ENCODE data around the gene FAM120A.

Gene FAM120A

DNA sequence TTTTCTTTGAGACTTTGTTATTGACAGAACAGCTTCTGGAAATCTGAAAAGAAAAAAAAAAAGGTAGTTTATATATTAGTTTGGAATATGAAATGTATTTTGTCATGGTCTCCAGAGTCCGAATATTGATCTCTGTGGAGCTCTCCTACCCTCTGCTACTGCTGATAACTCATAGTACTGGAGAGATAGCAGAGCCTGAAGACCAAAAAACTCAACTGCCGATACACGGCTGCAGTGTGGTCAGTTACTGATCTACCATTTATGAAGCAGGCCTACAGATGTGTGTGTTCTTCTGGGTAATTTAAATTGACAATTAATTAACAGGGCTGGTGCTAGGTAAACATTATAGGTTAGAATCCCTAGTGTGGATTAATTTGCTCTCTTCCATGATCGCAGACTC lies 3.8 kb upstream of the FAM120A start:
- H3K36me3 ChIP-seq (ENCODE audit: control insufficient read depth in 1 of 2, insufficient read depth in 2 of 2, low read length in 2 of 2) = peaks cover 10 to 26% of the 10 kb centered on the region in 2 donors
- H3K4me1 ChIP-seq (ENCODE audit: control insufficient read depth in 1 of 2, insufficient read depth in 2 of 2, low read length in 2 of 2) = peaks cover 10 to 12% of the 10 kb centered on the region in 2 donors

DNA sequence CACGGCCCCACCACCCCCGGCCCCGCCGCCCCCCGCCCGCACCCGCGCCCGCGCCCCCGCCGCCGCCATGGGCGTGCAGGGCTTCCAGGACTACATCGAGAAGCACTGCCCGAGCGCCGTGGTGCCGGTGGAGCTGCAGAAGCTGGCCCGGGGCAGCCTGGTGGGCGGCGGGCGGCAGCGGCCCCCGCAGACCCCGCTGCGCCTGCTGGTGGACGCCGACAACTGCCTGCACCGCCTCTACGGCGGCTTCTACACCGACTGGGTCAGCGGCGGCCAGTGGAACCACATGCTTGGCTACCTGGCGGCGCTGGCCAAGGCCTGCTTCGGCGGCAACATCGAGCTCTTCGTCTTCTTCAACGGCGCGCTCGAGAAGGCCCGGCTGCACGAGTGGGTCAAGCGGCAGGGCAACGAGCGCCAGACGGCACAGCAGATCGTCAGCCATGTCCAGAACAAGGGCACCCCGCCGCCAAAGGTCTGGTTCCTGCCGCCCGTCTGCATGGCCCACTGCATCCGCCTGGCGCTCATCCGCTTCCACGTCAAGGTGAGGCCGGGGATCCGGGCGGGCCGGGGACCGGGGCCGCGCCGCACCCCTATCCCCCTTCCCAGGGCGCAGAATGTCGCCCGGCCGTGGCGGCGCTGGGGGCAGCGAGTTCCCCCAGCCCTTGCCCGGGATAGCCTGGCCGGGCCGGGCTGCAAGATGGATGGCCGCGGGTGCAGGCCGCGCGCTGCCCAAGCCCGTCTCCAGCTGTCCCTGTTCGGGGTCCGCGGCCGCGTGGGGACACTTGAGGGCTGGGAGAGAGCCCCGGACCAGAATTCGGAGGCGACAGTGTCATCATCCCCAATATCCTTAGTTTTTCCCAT lies 594 bp downstream of the FAM120A start:
- H3K27me3 ChIP-seq (ENCODE audit: control insufficient read depth in 1 of 2, insufficient read depth in 2 of 2, low read length in 2 of 2) = no peaks in the 10 kb centered on the region
- H3K9ac ChIP-seq (ENCODE audit: low read depth in 1 of 2, low read length in 2 of 2) = peak overlapping the region; percentile 80 to 97
- H3K36me3 ChIP-seq (ENCODE audit: control insufficient read depth in 1 of 2, insufficient read depth in 2 of 2, low read length in 2 of 2) = peaks cover 3 to 18% of the 10 kb centered on the region in 2 donors
- peak overlapping the region; percentile 91 for H3K27ac ChIP-seq (ENCODE audit: low read depth, low read length)
- no peaks in the 10 kb centered on the region for H3K9me3 ChIP-seq (ENCODE audit: control insufficient read depth in 1 of 2, low read length in 2 of 2)
- peaks cover 36 to 40% of the 10 kb centered on the region in 2 donors for H3K4me1 ChIP-seq (ENCODE audit: control insufficient read depth in 1 of 2, insufficient read depth in 2 of 2, low read length in 2 of 2)
- peak overlapping the region; percentile 87 to 90 for H3K4me3 ChIP-seq (ENCODE audit: low read depth in 1 of 2, low read length in 2 of 2)

More for the DNA sequence above, 3.8 kb upstream of the FAM120A start:
- H3K9me3 ChIP-seq (ENCODE audit: control insufficient read depth in 1 of 2, low read length in 2 of 2) = no peaks in the 10 kb centered on the region
- no peak overlapping the region for H3K9ac ChIP-seq (ENCODE audit: low read depth in 1 of 2, low read length in 2 of 2)
- H3K27me3 ChIP-seq (ENCODE audit: control insufficient read depth in 1 of 2, insufficient read depth in 2 of 2, low read length in 2 of 2) = no peaks in the 10 kb centered on the region
- H3K4me3 ChIP-seq (ENCODE audit: low read depth in 1 of 2, low read length in 2 of 2) = no peak overlapping the region
- H3K27ac ChIP-seq (ENCODE audit: low read depth, low read length) = no peak overlapping the region

DNA sequence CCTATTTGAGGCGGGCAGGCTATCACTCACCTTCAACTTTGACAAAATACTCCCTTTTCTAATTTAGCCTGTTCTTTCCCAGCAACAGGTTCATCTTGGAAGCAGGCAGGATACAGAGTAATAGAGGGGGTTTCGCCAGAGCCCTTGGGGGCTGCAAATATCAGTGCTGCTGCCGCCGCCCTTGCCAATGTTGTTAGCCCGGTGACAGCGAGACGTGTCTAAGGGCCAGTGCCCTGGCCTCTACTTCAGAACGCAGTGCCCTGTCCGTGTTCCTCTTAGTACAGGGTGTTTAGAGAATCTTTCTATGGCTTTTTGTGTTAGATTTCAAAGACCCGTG lies 1.2 kb downstream of the FAM120A start:
- Histone ChIP-seq H3K9ac (ENCODE audit: low read depth in 1 of 2, low read length in 2 of 2) (peak overlapping the region; percentile 80 to 97), H3K27me3 (ENCODE audit: control insufficient read depth in 1 of 2, insufficient read depth in 2 of 2, low read length in 2 of 2) (no peaks in the 10 kb centered on the region), H3K36me3 (ENCODE audit: control insufficient read depth in 1 of 2, insufficient read depth in 2 of 2, low read length in 2 of 2) (peaks cover 2 to 12% of the 10 kb centered on the region in 2 donors), H3K4me1 (ENCODE audit: control insufficient read depth in 1 of 2, insufficient read depth in 2 of 2, low read length in 2 of 2) (peaks cover 41 to 45% of the 10 kb centered on the region in 2 donors), H3K27ac (ENCODE audit: low read depth, low read length) (peak overlapping the region; percentile 91), H3K4me3 (ENCODE audit: low read depth in 1 of 2, low read length in 2 of 2) (peak overlapping the region; percentile 87 to 90), H3K9me3 (ENCODE audit: control insufficient read depth in 1 of 2, low read length in 2 of 2) (no peaks in the 10 kb centered on the region)

DNA sequence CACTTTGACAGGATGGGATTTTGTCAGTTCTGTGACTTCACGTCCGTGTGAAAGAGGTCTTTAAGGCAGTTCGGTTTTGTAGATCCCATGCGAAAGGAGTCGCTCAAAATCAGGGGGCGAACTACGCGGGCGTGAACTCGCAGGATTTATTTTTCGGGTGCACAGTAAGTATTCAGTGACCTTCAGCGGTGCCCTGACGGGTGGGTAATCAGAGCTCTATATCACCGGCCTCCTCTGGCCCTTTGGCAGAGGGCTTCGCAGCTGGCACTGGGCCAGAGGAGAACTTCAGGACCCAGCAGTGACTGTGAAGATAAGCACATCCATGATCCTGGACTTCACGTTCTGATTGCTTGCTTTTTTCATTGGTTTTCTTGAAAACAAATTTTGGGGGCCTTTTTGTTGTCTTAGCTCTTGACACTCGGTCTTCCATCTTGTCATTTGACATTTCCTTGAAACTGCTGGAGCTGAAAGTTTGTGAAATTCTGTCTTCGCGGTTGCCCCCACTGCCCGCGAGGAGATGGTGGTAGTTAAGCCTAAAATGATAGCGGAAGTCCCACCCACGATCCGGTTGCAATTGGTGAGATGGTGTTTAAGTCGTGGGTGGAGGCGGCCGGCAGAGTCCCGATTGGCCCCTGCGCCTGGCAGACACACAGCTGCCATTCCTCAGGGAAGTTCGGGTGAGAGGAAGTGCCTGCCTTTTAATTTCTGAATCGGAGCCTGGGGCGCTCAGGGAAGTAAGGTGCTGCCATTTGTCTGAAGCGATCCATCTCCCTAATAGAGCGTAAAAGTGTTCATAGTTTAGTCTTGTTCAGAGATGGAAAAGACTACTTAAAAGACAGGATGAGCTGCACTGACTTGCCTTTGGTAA lies 1.8 kb downstream of the FAM120A start, which contains the start of gene FAM120AOS:
Gene FAM120AOS, minus strand, starts transcription at position 535 of the 868 bp plus-strand sequence. CDS start 872 bp downstream, outside the sequence.
- Histone ChIP-seq H3K4me3 (ENCODE audit: low read depth in 1 of 2, low read length in 2 of 2) (peak within 1 kb of the TSS; percentile 87 to 90), H3K9ac (ENCODE audit: low read depth in 1 of 2, low read length in 2 of 2) (peak within 1 kb of the TSS; percentile 80 to 97), H3K27me3 (ENCODE audit: control insufficient read depth in 1 of 2, insufficient read depth in 2 of 2, low read length in 2 of 2) (no peaks in the 10 kb centered on the region), H3K9me3 (ENCODE audit: control insufficient read depth in 1 of 2, low read length in 2 of 2) (no peaks in the 10 kb centered on the region), H3K36me3 (ENCODE audit: control insufficient read depth in 1 of 2, insufficient read depth in 2 of 2, low read length in 2 of 2) (peaks cover 2 to 6% of the 10 kb centered on the region in 2 donors), H3K27ac (ENCODE audit: low read depth, low read length) (peak within 1 kb of the TSS; percentile 91), H3K4me1 (ENCODE audit: control insufficient read depth in 1 of 2, insufficient read depth in 2 of 2, low read length in 2 of 2) (peaks cover 47 to 50% of the 10 kb centered on the region in 2 donors)

DNA sequence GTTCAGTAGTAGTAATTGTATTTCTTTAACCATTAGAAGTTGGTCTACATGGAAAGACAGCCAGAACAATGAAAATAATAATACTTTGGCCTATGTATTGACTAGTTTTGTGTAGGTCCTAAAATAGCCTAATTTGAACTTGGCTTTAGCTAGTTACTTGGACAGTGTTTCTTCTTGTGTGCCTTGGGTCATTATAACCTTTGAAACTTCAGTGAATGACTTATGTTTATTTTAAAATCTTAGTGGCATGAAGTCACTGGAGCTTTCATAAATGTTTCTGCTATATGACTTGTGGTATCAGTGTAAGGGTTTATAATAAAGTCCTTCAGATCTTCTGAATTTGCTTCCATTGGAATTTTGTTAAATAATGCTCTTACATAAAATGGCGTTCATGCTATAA lies 4.5 kb downstream of the FAM120A start:
- Histone ChIP-seq H3K9me3 (ENCODE audit: control insufficient read depth in 1 of 2, low read length in 2 of 2) (no peaks in the 10 kb centered on the region), H3K4me1 (ENCODE audit: control insufficient read depth in 1 of 2, insufficient read depth in 2 of 2, low read length in 2 of 2) (peaks cover 50 to 60% of the 10 kb centered on the region in 2 donors), H3K4me3 (ENCODE audit: low read depth in 1 of 2, low read length in 2 of 2) (peak overlapping the region in 1 of 2 donors; percentile 42), H3K27me3 (ENCODE audit: control insufficient read depth in 1 of 2, insufficient read depth in 2 of 2, low read length in 2 of 2) (no peaks in the 10 kb centered on the region), H3K36me3 (ENCODE audit: control insufficient read depth in 1 of 2, insufficient read depth in 2 of 2, low read length in 2 of 2) (peaks cover 0 to 5% of the 10 kb centered on the region in 2 donors), H3K9ac (ENCODE audit: low read depth in 1 of 2, low read length in 2 of 2) (peak overlapping the region; percentile 22 to 40), H3K27ac (ENCODE audit: low read depth, low read length) (peak overlapping the region; percentile 35)

DNA sequence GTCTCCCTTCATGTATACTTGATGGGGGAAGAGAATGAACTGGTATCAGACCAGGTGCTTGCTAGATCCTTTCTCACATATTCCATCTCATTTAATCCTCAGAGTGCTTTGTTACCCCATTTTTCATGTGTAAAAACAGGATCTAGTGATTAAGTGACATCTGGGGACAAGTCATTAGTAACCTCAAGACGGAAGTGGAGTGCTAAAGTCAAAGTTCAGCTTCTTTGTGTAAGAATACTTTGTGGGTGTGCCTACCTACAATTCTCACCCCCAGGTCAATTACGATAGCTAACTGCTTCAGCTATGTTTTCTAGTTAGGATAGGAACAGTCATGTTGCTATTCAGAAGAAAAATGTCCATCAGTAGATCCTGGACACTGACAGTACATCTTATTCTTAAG lies 5.0 kb downstream of the FAM120A start:
- Histone ChIP-seq H3K36me3 (ENCODE audit: control insufficient read depth in 1 of 2, insufficient read depth in 2 of 2, low read length in 2 of 2) (peaks cover 0 to 5% of the 10 kb centered on the region in 2 donors), H3K27me3 (ENCODE audit: control insufficient read depth in 1 of 2, insufficient read depth in 2 of 2, low read length in 2 of 2) (no peaks in the 10 kb centered on the region), H3K27ac (ENCODE audit: low read depth, low read length) (peak overlapping the region; percentile 35), H3K9me3 (ENCODE audit: control insufficient read depth in 1 of 2, low read length in 2 of 2) (no peaks in the 10 kb centered on the region), H3K4me3 (ENCODE audit: low read depth in 1 of 2, low read length in 2 of 2) (peak overlapping the region; percentile 11 to 42), H3K4me1 (ENCODE audit: control insufficient read depth in 1 of 2, insufficient read depth in 2 of 2, low read length in 2 of 2) (peaks cover 50 to 60% of the 10 kb centered on the region in 2 donors), H3K9ac (ENCODE audit: low read depth in 1 of 2, low read length in 2 of 2) (peak overlapping the region; percentile 22 to 40)

DNA sequence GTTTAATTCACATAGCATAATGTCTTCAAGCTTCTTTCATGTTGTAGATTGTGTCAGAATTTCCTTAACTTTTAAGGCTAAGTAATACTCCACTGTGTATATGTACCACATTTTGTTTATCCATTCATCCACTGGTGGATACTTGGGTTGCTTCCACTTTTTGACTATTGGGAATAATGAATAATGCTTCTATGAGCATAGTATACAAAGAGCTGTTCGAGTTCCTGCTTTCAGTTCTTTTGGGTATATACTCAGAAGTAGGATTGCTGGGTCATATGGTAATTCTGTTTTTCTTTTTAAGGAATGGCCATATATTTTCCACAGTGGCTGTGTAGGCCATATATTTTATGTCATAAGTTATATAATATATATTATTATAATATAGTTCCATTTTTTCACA lies 5.5 kb downstream of the FAM120A start:
- peak overlapping the region in 1 of 2 donors; percentile 11 for H3K4me3 ChIP-seq (ENCODE audit: low read depth in 1 of 2, low read length in 2 of 2)
- H3K27me3 ChIP-seq (ENCODE audit: control insufficient read depth in 1 of 2, insufficient read depth in 2 of 2, low read length in 2 of 2) = no peaks in the 10 kb centered on the region
- no peaks in the 10 kb centered on the region for H3K9me3 ChIP-seq (ENCODE audit: control insufficient read depth in 1 of 2, low read length in 2 of 2)
- H3K27ac ChIP-seq (ENCODE audit: low read depth, low read length) = peak overlapping the region; percentile 13
- peaks cover 0 to 5% of the 10 kb centered on the region in 2 donors for H3K36me3 ChIP-seq (ENCODE audit: control insufficient read depth in 1 of 2, insufficient read depth in 2 of 2, low read length in 2 of 2)
- H3K9ac ChIP-seq (ENCODE audit: low read depth in 1 of 2, low read length in 2 of 2) = peak overlapping the region in 1 of 2 donors; percentile 22
- peaks cover 52 to 60% of the 10 kb centered on the region in 2 donors for H3K4me1 ChIP-seq (ENCODE audit: control insufficient read depth in 1 of 2, insufficient read depth in 2 of 2, low read length in 2 of 2)

DNA sequence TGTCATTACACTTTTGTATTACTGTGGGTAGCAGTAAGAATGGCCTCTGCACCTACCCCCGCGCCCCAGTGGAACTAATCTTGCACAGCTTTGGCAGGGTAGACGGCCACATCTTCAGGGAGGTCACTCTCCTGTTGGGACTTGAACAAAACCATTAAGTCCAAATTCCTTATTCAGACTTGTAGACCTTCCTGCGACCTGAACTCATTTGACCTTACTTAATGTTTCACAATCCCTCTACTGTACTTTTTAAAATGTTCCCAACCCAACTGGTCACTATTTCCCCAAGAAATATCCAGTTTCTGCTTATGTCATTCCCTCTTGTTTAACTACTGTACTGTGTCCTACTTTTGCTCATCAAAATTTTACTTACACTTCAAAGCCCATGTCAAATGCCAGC lies 7.2 kb downstream of the FAM120A start:
- no peak overlapping the region for H3K27ac ChIP-seq (ENCODE audit: low read depth, low read length)
- no peak overlapping the region for H3K4me3 ChIP-seq (ENCODE audit: low read depth in 1 of 2, low read length in 2 of 2)
- peaks cover 56 to 66% of the 10 kb centered on the region in 2 donors for H3K4me1 ChIP-seq (ENCODE audit: control insufficient read depth in 1 of 2, insufficient read depth in 2 of 2, low read length in 2 of 2)

DNA sequence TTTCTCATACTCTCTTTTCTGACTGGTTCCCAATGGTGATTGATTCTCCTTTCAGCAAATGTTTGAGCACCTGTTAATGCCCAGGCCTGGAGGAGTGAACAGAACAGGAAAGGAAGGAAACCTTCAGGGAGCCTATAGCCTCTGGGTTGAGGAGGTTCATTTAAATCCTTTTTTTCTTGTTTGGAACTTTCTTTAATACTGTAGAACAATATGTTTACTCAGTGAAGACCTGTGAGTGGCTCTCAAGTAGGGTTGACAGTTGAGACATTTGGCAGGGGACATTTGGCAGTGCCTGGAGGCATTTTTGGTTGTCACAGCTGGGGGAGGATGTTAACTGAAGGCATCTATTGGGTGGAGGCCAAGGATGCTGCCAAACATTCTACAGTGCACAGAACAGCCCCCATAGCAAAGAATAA lies 8.0 kb downstream of the FAM120A start:
- H3K27me3 ChIP-seq (ENCODE audit: control insufficient read depth in 1 of 2, insufficient read depth in 2 of 2, low read length in 2 of 2) = no peaks in the 10 kb centered on the region
- H3K4me3 ChIP-seq (ENCODE audit: low read depth in 1 of 2, low read length in 2 of 2) = no peak overlapping the region
- H3K36me3 ChIP-seq (ENCODE audit: control insufficient read depth in 1 of 2, insufficient read depth in 2 of 2, low read length in 2 of 2) = peaks cover 0 to 5% of the 10 kb centered on the region in 2 donors
- H3K9ac ChIP-seq (ENCODE audit: low read depth in 1 of 2, low read length in 2 of 2) = no peak overlapping the region
- H3K4me1 ChIP-seq (ENCODE audit: control insufficient read depth in 1 of 2, insufficient read depth in 2 of 2, low read length in 2 of 2) = peaks cover 56 to 68% of the 10 kb centered on the region in 2 donors
- H3K27ac ChIP-seq (ENCODE audit: low read depth, low read length) = no peak overlapping the region
- H3K9me3 ChIP-seq (ENCODE audit: control insufficient read depth in 1 of 2, low read length in 2 of 2) = no peaks in the 10 kb centered on the region

More for the DNA sequence above, 7.2 kb downstream of the FAM120A start:
- Histone ChIP-seq H3K9me3 (ENCODE audit: control insufficient read depth in 1 of 2, low read length in 2 of 2) (no peaks in the 10 kb centered on the region), H3K36me3 (ENCODE audit: control insufficient read depth in 1 of 2, insufficient read depth in 2 of 2, low read length in 2 of 2) (peaks cover 0 to 5% of the 10 kb centered on the region in 2 donors), H3K27me3 (ENCODE audit: control insufficient read depth in 1 of 2, insufficient read depth in 2 of 2, low read length in 2 of 2) (no peaks in the 10 kb centered on the region), H3K9ac (ENCODE audit: low read depth in 1 of 2, low read length in 2 of 2) (no peak overlapping the region)

All from duodenal mucosa (tissue), 2 donors.